MCF 10A (cell line): ENCODE data around the gene ENC1. TPM values are rescaled to one million over a fixed set of nuclear protein-coding genes. Genes with fewer than 3 reads are reported as not detected.

ENCODE experiments used
- BruUV-seq: library from RNA; stranded (reverse); fragments of 400-500 nt; replicated peaks from 2 replicates; lab custom pipeline; 2021; lab: Mats Ljungman, UMichigan
- CTCF ChIA-PET: fragments of 300-600 bp; sonication (Branson Sonifier 250); formaldehyde crosslinking; extraction: SDS; loops from one replicate; lab custom pipeline; 2021; ENCODE audit warnings: antibody characterized with exemption, inconsistent platforms; lab: Yijun Ruan, JAX
- POLR2A ChIA-PET: fragments of 300-600, 350-650 bp; sonication (Branson Sonifier 250); formaldehyde crosslinking; extraction: SDS; loops from one replicate; lab custom pipeline; 2020; ENCODE audit warnings: antibody characterized with exemption, inconsistent platforms; lab: Yijun Ruan, JAX
- DNase-seq: peaks from one replicate; pipeline ENCODE4 v3.0.0-alpha.2; 2018; ENCODE audit not compliant: unreplicated experiment
- H3K27ac Mint-ChIP-seq: one replicate; pipeline ENCODE4 v1.8.0; 2022; ENCODE audit warnings: mild to moderate bottlenecking, low read depth, mixed read lengths; ENCODE audit not compliant: unreplicated experiment
- H3K27me3 Mint-ChIP-seq: one replicate; pipeline ENCODE4 v1.8.0; 2022; ENCODE audit warnings: mixed read lengths; ENCODE audit not compliant: insufficient read depth, unreplicated experiment
- H3K36me3 Mint-ChIP-seq: one replicate; pipeline ENCODE4 v1.8.0; 2022; ENCODE audit warnings: mild to moderate bottlenecking, moderate library complexity, mixed read lengths; ENCODE audit not compliant: insufficient read depth, unreplicated experiment
- H3K4me1 Mint-ChIP-seq: one replicate; pipeline ENCODE4 v1.8.0; 2022; ENCODE audit warnings: mixed read lengths; ENCODE audit not compliant: insufficient read depth, unreplicated experiment
- H3K4me3 Mint-ChIP-seq: one replicate; pipeline ENCODE4 v1.8.0; 2022; ENCODE audit warnings: mild to moderate bottlenecking, moderate library complexity, mixed read lengths; ENCODE audit not compliant: unreplicated experiment
- H3K9me3 Mint-ChIP-seq: one replicate; pipeline ENCODE4 v1.8.0; 2022; ENCODE audit warnings: mixed read lengths; ENCODE audit not compliant: unreplicated experiment
- intact Hi-C: fragments of 100-400 bp; cut with micrococcal nuclease; formaldehyde crosslinking; loops from 2 replicates; pipeline ENCODE4 v1.14.1; 2022
- total RNA-seq: library from RNA; stranded (reverse); gene quantifications from 2 replicates; pipeline ENCODE4 v1.2.3, GENCODE V29; 2022
- TF ChIP-seq, protein P1 (sequence below): fragments of 200-600 bp; IDR thresholded peaks from one replicate; pipeline ENCODE4 v1.8.0; 2022; ENCODE audit warnings: antibody characterized with exemption, mild to moderate bottlenecking; ENCODE audit not compliant: unreplicated experiment

Gene ENC1
- total RNA-seq, 1 experiment from 2014 or later, result 12.9 TPM

DNA sequence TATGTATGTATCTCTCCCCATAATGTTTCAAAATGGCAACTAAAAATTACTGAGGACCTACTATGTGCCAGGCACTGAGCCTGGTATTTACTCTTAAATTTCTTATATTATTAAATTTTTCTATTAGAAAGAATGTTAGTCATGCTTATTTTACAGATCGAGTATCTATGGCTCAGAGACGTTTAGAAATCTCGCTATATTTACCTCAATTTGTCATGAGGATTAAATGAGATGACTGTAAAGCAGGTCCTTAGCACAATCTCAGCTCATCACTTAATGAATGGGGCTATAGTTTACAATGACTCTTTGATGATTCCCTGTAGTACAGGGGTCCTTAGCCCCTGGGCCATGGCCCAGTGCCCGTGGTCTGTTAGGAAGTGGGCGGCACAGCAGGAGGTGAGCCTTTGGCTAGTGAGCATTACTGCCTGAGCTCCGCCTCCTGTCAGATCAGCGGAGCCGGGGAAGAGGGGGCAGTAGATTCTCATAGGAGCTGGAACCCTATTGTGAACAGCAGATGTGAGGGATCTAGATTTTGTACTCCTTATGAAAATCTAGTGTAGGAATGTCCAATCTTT is 15.5 kb downstream of the ENC1 start:
- Mint-ChIP-seq H3K4me3 (no peak overlapping the region), H3K27ac (peak overlapping the region; percentile 57), H3K36me3 (no peaks in the 10 kb centered on the region), H3K27me3 (no peaks in the 10 kb centered on the region), H3K9me3 (no peaks in the 10 kb centered on the region), H3K4me1 (peaks cover 20% of the 10 kb centered on the region)
- no TSS peak for BruUV-seq
- TF ChIP-seq, protein P1, sequence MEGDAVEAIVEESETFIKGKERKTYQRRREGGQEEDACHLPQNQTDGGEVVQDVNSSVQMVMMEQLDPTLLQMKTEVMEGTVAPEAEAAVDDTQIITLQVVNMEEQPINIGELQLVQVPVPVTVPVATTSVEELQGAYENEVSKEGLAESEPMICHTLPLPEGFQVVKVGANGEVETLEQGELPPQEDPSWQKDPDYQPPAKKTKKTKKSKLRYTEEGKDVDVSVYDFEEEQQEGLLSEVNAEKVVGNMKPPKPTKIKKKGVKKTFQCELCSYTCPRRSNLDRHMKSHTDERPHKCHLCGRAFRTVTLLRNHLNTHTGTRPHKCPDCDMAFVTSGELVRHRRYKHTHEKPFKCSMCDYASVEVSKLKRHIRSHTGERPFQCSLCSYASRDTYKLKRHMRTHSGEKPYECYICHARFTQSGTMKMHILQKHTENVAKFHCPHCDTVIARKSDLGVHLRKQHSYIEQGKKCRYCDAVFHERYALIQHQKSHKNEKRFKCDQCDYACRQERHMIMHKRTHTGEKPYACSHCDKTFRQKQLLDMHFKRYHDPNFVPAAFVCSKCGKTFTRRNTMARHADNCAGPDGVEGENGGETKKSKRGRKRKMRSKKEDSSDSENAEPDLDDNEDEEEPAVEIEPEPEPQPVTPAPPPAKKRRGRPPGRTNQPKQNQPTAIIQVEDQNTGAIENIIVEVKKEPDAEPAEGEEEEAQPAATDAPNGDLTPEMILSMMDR, result no peak
- intact Hi-C loops, result no loop called here
- no peak for DNase-seq
- CTCF ChIA-PET, result interaction anchor here (1.4 to 1.7 kb wide), 2 partner anchors 14 to 723 kb away, joined by 3 to 4 read pairs; no protein-coding TSS in a partner anchor
- POLR2A ChIA-PET, result interaction anchor here (1.7 to 2.0 kb wide), 2 partner anchors 15 to 590 kb away, joined by 3 to 11 read pairs; partner anchors contain the start of gene ENC1

DNA sequence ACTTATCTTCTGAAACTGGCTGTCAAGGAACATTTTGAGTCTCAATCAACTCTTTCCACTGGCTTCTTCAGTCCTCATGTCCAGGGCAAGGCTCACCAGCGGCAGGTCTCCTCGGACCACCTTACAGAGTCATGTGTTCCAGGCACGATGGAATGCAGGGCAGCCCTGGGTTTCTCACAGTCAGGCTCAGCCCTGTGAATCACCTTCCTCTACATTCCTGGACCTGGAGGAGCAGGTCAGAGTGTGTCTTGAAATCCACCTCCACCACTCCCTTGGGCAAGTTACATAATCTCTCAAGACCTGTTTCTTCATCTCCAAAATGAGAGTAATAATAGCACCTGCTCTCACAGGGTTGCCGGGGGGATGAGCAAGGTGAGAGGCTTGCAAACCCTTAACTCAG is 16.0 kb downstream of the ENC1 start:
- CTCF ChIA-PET, result interaction anchor here (0.7 kb wide), 1 partner anchor 809 kb away, joined by 3 read pairs; no protein-coding TSS in a partner anchor
- Mint-ChIP-seq H3K36me3 (no peaks in the 10 kb centered on the region), H3K4me3 (no peak overlapping the region), H3K4me1 (peaks cover 19% of the 10 kb centered on the region), H3K27ac (peak overlapping the region; percentile 57), H3K27me3 (no peaks in the 10 kb centered on the region), H3K9me3 (no peaks in the 10 kb centered on the region)
- TF ChIP-seq, protein P1, result no peak
- BruUV-seq, result no TSS peak
- peak; percentile 93 for DNase-seq
- POLR2A ChIA-PET, result interaction anchor here (1.7 to 2.0 kb wide), 2 partner anchors 15 to 590 kb away, joined by 3 to 11 read pairs; partner anchors contain the start of gene ENC1
- intact Hi-C loops, result no loop called here

DNA sequence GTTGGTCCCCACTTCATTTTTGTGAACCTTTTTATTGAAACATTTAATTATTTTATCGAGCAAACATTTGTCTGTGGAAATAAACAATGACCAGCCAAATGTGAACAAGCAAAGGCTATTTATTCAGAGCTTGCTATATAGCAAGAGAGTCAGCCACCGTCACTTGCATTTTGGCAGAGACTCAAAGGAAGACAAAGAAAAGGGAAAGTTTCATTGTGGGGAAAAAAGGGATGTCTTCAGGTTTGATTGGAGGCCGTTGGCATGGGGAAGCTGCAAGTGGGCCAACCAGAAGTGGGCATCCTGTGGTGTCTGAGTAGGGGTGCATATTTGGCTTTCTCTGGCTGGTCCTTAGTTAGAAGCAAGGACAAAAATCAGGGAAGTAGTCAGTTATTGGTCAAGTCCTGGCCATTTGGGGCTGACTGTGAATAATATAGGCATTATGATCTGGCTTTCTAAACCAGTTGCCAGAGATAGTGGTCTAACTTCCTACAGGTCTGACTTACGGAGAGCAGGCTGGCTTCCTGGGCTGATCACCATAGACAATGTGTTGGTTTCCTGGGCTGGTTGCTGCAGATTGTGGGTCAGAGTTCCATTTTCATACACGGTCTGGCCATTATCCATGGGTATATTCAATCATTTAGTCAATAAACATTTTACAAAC is 16.6 kb downstream of the ENC1 start:
- no peak overlapping the region for H3K4me3 Mint-ChIP-seq
- intact Hi-C loops, result no loop called here
- POLR2A ChIA-PET, result interaction anchor here (1.0 to 2.0 kb wide), 2 partner anchors 16 to 80 kb away, joined by 3 to 11 read pairs; partner anchors contain the start of gene ENC1
- no peak for DNase-seq
- H3K4me1 Mint-ChIP-seq, result peaks cover 19% of the 10 kb centered on the region
- H3K9me3 Mint-ChIP-seq, result no peaks in the 10 kb centered on the region
- peak overlapping the region; percentile 57 for H3K27ac Mint-ChIP-seq
- BruUV-seq, result no TSS peak
- CTCF ChIA-PET, result interaction anchor here (0.7 kb wide), 1 partner anchor 808 kb away, joined by 3 read pairs; no protein-coding TSS in a partner anchor
- TF ChIP-seq, protein P1, result no peak
- H3K27me3 Mint-ChIP-seq, result no peaks in the 10 kb centered on the region
- H3K36me3 Mint-ChIP-seq, result no peaks in the 10 kb centered on the region

DNA sequence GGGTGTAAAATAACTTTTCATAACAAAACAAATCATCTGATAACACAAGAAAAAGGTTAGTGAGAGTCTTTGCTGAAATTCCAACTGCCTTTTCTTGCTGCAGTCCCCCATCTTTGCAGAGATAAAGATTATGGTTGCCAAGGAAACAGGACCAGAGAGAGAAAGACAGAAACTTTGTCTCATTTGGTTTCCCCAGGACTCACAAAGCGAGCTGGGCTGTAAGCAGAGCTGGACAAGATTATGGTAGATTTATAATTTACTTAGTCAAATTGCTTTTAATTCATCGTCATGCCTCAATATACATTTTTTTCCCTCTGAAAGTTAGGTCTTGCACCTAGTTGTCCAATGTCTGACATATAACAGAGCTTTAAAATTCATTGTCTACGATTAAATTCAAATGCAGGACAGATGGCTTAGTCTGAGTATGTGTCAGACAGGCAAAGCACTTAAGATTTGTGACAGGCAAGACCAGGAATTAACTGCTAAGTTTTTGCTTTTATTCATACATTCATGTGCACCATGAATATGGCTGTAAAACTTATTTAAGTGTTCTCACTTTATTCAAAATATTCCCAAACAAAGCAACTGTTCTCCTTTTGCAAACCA is 17.4 kb downstream of the ENC1 start:
- no peaks in the 10 kb centered on the region for H3K27me3 Mint-ChIP-seq
- no peak overlapping the region for H3K4me3 Mint-ChIP-seq
- BruUV-seq, result no TSS peak
- no peaks in the 10 kb centered on the region for H3K9me3 Mint-ChIP-seq
- no peak overlapping the region for H3K27ac Mint-ChIP-seq
- ChIA-PET CTCF (no interaction called here), POLR2A (interaction anchor here (1.0 kb wide), 1 partner anchor 79 kb away, joined by 3 read pairs; no protein-coding TSS in a partner anchor)
- intact Hi-C loops, result no loop called here
- H3K36me3 Mint-ChIP-seq, result no peaks in the 10 kb centered on the region
- peaks cover 19% of the 10 kb centered on the region for H3K4me1 Mint-ChIP-seq
- no peak for DNase-seq
- TF ChIP-seq, protein P1, result no peak
